ENCODE results near the gene TCOF1. TPM values are rescaled to one million over a fixed set of nuclear protein-coding genes. Genes with fewer than 3 reads are reported as not detected.

Gene TCOF1
- total RNA-seq, 4 donors from 2014 or later = 17.5 to 36.5 (median 20.3) TPM

GRCh38 chr5:150406103-150406722, 48.7 kb downstream of the TCOF1 start:
- no peak for ATAC-seq (ENCODE audit: low FRiP score)
- no peak for DNase-seq (ENCODE audit: low spot score)
- TF ChIP-seq CTCF (IDR thresholded peaks at IDR 0.05) = no peak

GRCh38 chr5:150406723-150407095, 49.2 kb downstream of the TCOF1 start:
- DNase-seq (ENCODE audit: low spot score) (no peak), ATAC-seq (ENCODE audit: low FRiP score) (no peak)
- TF ChIP-seq CTCF (IDR thresholded peaks at IDR 0.05) = no peak

GRCh38 chr5:150407096-150407720, 49.7 kb downstream of the TCOF1 start:
- DNase-seq (ENCODE audit: low spot score) (no peak), ATAC-seq (ENCODE audit: low FRiP score) (no peak)
- no peak for TF ChIP-seq CTCF (IDR thresholded peaks at IDR 0.05)

- no peak for ATAC-seq (ENCODE audit: low FRiP score)
- TF ChIP-seq CTCF (IDR thresholded peaks at IDR 0.05) = no peak
- DNase-seq (ENCODE audit: low spot score) = no peak
These were observed 50.9 kb downstream of the TCOF1 start for GRCh38 chr5:150408231-150408943.

GRCh38 chr5:150409638-150410523, 52.4 kb downstream of the TCOF1 start:
- DNase-seq (ENCODE audit: low spot score) = peak; percentile 69
- no peak for TF ChIP-seq CTCF (IDR thresholded peaks at IDR 0.05)

GRCh38 chr5:150410524-150411244, 53.2 kb downstream of the TCOF1 start:
- no peak for TF ChIP-seq CTCF (IDR thresholded peaks at IDR 0.05)
- no peak for DNase-seq (ENCODE audit: low spot score)

More at GRCh38 chr5:150409638-150410523, 52.4 kb downstream of the TCOF1 start:
- ATAC-seq (ENCODE audit: low FRiP score) = peak; percentile 84

More at GRCh38 chr5:150410524-150411244, 53.2 kb downstream of the TCOF1 start:
- peak; percentile 38 for ATAC-seq (ENCODE audit: low FRiP score)

Data from omental fat pad (tissue), 4 donors.